GM18498 (cell line): Measurements from ENCODE around the gene EHBP1.
"Not testable (repeated sequence)": the region's sequence is repeated elsewhere in the genome, so short reads cannot be mapped to it uniquely, and the experiment has no call there.

Source experiments
- ATAC-seq: cut with Tn5 transposase; IDR thresholded peaks from one replicate; pipeline ENCODE4 v1.9.1; 2021; ENCODE audit warnings: mild to moderate bottlenecking, moderate library complexity; ENCODE audit not compliant: unreplicated experiment

EHBP1 gene

GRCh38 chr2:63058144-63058920, 352.8 kb downstream of the EHBP1 start:
- ATAC-seq = no peak

GRCh38 chr2:63058921-63059792, 353.6 kb downstream of the EHBP1 start:
- no peak for ATAC-seq

GRCh38 chr2:63059793-63060471, 354.4 kb downstream of the EHBP1 start:
- ATAC-seq = no peak

GRCh38 chr2:63060472-63060991, 355.0 kb downstream of the EHBP1 start:
- no peak for ATAC-seq

- no peak for ATAC-seq
These were observed 358.7 kb downstream of the EHBP1 start for GRCh38 chr2:63064197-63064596.

GRCh38 chr2:63064661-63065060, 359.1 kb downstream of the EHBP1 start:
- no peak for ATAC-seq

- ATAC-seq = no peak
These were observed 360.8 kb downstream of the EHBP1 start for GRCh38 chr2:63066265-63066664.

- ATAC-seq = no peak
These were observed 361.3 kb downstream of the EHBP1 start for GRCh38 chr2:63066838-63067237.

GRCh38 chr2:63071664-63072063, 366.2 kb downstream of the EHBP1 start:
- ATAC-seq = no peak

GRCh38 chr2:63073994-63074393, 368.5 kb downstream of the EHBP1 start:
- ATAC-seq = no peak

- ATAC-seq = not testable (repeated sequence)
These were observed 368.9 kb downstream of the EHBP1 start for GRCh38 chr2:63074399-63074798.

GRCh38 chr2:63078852-63079606, 373.5 kb downstream of the EHBP1 start:
- ATAC-seq = no peak

- no peak for ATAC-seq
These were observed 375.9 kb downstream of the EHBP1 start for GRCh38 chr2:63081404-63081803.

GRCh38 chr2:63086687-63087086, 381.2 kb downstream of the EHBP1 start:
- no peak for ATAC-seq

GRCh38 chr2:63092401-63092800, 386.9 kb downstream of the EHBP1 start:
- no peak for ATAC-seq

- no peak for ATAC-seq
These were observed 387.3 kb downstream of the EHBP1 start for GRCh38 chr2:63092857-63093256.

GRCh38 chr2:63093502-63093901, 388.0 kb downstream of the EHBP1 start:
- no peak for ATAC-seq
